Neural progenitor cell (in vitro differentiated cells): ENCODE results near the gene YIPF6. TPM values are rescaled to one million over a fixed set of nuclear protein-coding genes. Genes with fewer than 3 reads are reported as not detected.

Experiments used
- DNase-seq: peaks from one replicate; pipeline ENCODE4 v3.0.0-alpha.2; 2016; ENCODE audit warnings: low spot score
- H2AFZ ChIP-seq: fragments of 200-600 bp; sonication (generic); replicated peaks from 2 replicates; pipeline ENCODE4 v1.6.1; 2016; ENCODE audit warnings: antibody characterized with exemption
- H3F3A ChIP-seq: fragments of 200-600 bp; sonication (generic); 2 replicates; pipeline ENCODE4 v1.6.1; 2016; ENCODE audit warnings: antibody characterized with exemption, low read depth
- H3K27ac ChIP-seq: fragments of 200-600 bp; sonication (generic); 2 replicates; pipeline ENCODE4 v1.5.1; 2016; ENCODE audit warnings: mild to moderate bottlenecking
- H3K27me3 ChIP-seq: fragments of 200-600 bp; sonication (generic); 2 replicates; pipeline ENCODE4 v1.6.1; 2016; ENCODE audit warnings: mild to moderate bottlenecking, moderate library complexity
- H3K36me3 ChIP-seq: fragments of 200-600 bp; sonication (generic); 2 replicates; pipeline ENCODE4 v1.5.1; 2016
- H3K4me1 ChIP-seq: fragments of 200-600 bp; sonication (generic); 2 replicates; pipeline ENCODE4 v1.6.1; 2016; ENCODE audit warnings: mixed run types
- H3K4me2 ChIP-seq: fragments of 200-600 bp; sonication (generic); 2 replicates; pipeline ENCODE4 v1.6.1; 2016
- H3K4me3 ChIP-seq: fragments of 200-600 bp; sonication (generic); 2 replicates; pipeline ENCODE4 v1.5.1; 2016
- H3K79me2 ChIP-seq: fragments of 200-600 bp; sonication (generic); 2 replicates; pipeline ENCODE4 v1.6.1; 2016; ENCODE audit warnings: low read depth
- H3K9ac ChIP-seq: fragments of 200-600 bp; sonication (generic); 2 replicates; pipeline ENCODE4 v1.6.1; 2016
- H3K9me3 ChIP-seq: fragments of 200-600 bp; sonication (generic); 2 replicates; pipeline ENCODE4 v1.5.1; 2016; ENCODE audit warnings: low read depth
- H4K20me1 ChIP-seq: fragments of 200-600 bp; sonication (generic); 2 replicates; pipeline ENCODE4 v1.6.1; 2016; ENCODE audit warnings: low read depth
- H3K27ac Mint-ChIP-seq: 3 replicates; pipeline ENCODE4 v1.8.0; 2021; ENCODE audit warnings: mixed read lengths
- H3K27me3 Mint-ChIP-seq: 2 replicates; pipeline ENCODE4 v1.8.0; 2022; ENCODE audit warnings: low read depth, mild to moderate bottlenecking, inconsistent platforms, moderate library complexity, mixed read lengths; ENCODE audit not compliant: insufficient read depth
- H3K36me3 Mint-ChIP-seq: 3 replicates; pipeline ENCODE4 v1.8.0; 2021; ENCODE audit warnings: mixed read lengths
- H3K4me1 Mint-ChIP-seq: 3 replicates; pipeline ENCODE4 v1.8.0; 2021; ENCODE audit warnings: mixed read lengths
- H3K4me3 Mint-ChIP-seq: 3 replicates; pipeline ENCODE4 v1.8.0; 2021; ENCODE audit warnings: mild to moderate bottlenecking, moderate library complexity, mixed read lengths
- H3K9me3 Mint-ChIP-seq: 3 replicates; pipeline ENCODE4 v1.8.0; 2020; ENCODE audit warnings: mixed read lengths
- EZH2 ChIP-seq: fragments of 200-600 bp; sonication (generic); IDR thresholded peaks from 2 replicates; pipeline ENCODE4 v1.6.1; 2017; ENCODE audit warnings: antibody characterized with exemption, mild to moderate bottlenecking, moderate library complexity
- EZH2phosphoT487 ChIP-seq: fragments of 200-600 bp; sonication (generic); IDR thresholded peaks from 2 replicates; pipeline ENCODE4 v1.6.1; 2017; ENCODE audit warnings: antibody characterized with exemption
- small RNA-seq: library from RNA; depleted of rRNA; stranded (forward); fragments of <200 nt; gene quantifications from one replicate; pipeline ENCODE3, GENCODE V24; 2015
- total RNA-seq: library from RNA; depleted of rRNA; stranded (reverse); fragments of >200 nt; gene quantifications from 2 replicates; pipeline ENCODE4 v1.2.3, GENCODE V29; 2015; ENCODE audit warnings: low replicate concordance
- TF ChIP-seq, protein P1 (sequence below): fragments of 200-600 bp; sonication (generic); IDR thresholded peaks from 2 replicates; pipeline ENCODE4 v1.5.1; 2017; ENCODE audit warnings: antibody characterized with exemption, mild to moderate bottlenecking

YIPF6 gene
- total RNA-seq, 1 donor from 2014 or later, result 42.3 TPM

DNA sequence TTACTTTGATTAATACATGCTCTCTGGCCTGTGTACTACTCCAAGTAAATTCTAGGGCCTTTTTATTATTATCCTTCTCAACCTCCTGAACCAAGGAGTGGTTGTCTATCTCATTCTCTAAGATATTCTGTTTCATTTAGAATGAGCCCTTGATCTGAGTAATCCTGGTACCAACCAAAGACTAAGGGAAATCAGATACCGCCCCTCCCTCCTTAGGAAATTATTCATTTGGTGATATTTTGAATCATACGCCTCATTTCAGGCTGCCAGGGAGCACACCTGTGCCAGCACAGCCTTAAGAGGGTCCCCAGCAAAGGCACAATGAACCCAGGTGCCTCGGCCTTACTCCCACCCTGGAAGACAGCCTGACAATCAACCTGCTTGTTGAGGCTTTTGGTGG lies 75.4 kb downstream of the YIPF6 start:
- Mint-ChIP-seq H3K27ac (no peak overlapping the region), H3K9me3 (peaks cover 3% of the 10 kb centered on the region), H3K36me3 (no peaks in the 10 kb centered on the region), H3K4me1 (no peaks in the 10 kb centered on the region), H3K4me3 (no peak overlapping the region), H3K27me3 (peaks cover 4% of the 10 kb centered on the region)
- Histone ChIP-seq H3K4me3 (no peak overlapping the region), H2AFZ (no peak overlapping the region), H3K9me3 (no peaks in the 10 kb centered on the region), H3K79me2 (no peaks in the 10 kb centered on the region), H3K27me3 (no peaks in the 10 kb centered on the region), H3F3A (no peaks in the 10 kb centered on the region), H3K27ac (no peak overlapping the region), H3K36me3 (no peaks in the 10 kb centered on the region), H3K4me2 (no peak overlapping the region), H3K4me1 (no peaks in the 10 kb centered on the region), H4K20me1 (no peaks in the 10 kb centered on the region), H3K9ac (no peak overlapping the region)
- TF ChIP-seq EZH2phosphoT487 (no peak), EZH2 (no peak)
- DNase-seq, result no peak

DNA sequence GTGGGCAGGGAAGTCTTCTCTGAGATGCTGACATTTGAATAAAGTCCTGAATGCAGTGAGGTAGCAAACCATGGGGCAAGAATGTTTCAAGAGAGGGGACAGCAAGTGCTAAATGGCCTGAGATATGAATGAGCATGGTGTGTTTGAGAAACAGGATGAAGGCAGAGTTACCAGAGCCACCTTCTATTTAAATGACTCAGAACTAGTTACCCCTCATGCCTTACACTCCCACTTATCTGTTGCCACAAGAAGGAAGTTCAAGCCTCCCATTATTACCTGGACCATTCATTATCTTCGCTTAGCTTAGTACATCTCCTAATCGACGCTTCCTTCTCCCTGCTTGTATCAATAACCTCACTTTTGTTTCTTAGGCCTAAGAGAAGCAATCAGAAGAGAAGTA lies 81.0 kb downstream of the YIPF6 start:
- H2AFZ ChIP-seq, result no peak overlapping the region
- H3K9ac ChIP-seq, result no peak overlapping the region
- no peaks in the 10 kb centered on the region for H3K4me1 Mint-ChIP-seq
- no peak for DNase-seq
- H3K27ac Mint-ChIP-seq, result no peak overlapping the region
- H3F3A ChIP-seq, result no peaks in the 10 kb centered on the region
- no peak overlapping the region for H3K4me3 Mint-ChIP-seq
- no peaks in the 10 kb centered on the region for H4K20me1 ChIP-seq
- peaks cover 2% of the 10 kb centered on the region for H3K9me3 Mint-ChIP-seq
- no peaks in the 10 kb centered on the region for H3K27me3 ChIP-seq
- no peak overlapping the region for H3K4me3 ChIP-seq
- H3K36me3 Mint-ChIP-seq, result no peaks in the 10 kb centered on the region
- peaks cover 2% of the 10 kb centered on the region for H3K27me3 Mint-ChIP-seq
- no peak overlapping the region for H3K4me2 ChIP-seq
- no peaks in the 10 kb centered on the region for H3K4me1 ChIP-seq
- no peak overlapping the region for H3K27ac ChIP-seq
- TF ChIP-seq, protein P1, sequence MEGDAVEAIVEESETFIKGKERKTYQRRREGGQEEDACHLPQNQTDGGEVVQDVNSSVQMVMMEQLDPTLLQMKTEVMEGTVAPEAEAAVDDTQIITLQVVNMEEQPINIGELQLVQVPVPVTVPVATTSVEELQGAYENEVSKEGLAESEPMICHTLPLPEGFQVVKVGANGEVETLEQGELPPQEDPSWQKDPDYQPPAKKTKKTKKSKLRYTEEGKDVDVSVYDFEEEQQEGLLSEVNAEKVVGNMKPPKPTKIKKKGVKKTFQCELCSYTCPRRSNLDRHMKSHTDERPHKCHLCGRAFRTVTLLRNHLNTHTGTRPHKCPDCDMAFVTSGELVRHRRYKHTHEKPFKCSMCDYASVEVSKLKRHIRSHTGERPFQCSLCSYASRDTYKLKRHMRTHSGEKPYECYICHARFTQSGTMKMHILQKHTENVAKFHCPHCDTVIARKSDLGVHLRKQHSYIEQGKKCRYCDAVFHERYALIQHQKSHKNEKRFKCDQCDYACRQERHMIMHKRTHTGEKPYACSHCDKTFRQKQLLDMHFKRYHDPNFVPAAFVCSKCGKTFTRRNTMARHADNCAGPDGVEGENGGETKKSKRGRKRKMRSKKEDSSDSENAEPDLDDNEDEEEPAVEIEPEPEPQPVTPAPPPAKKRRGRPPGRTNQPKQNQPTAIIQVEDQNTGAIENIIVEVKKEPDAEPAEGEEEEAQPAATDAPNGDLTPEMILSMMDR, result no peak
- TF ChIP-seq EZH2 (no peak), EZH2phosphoT487 (no peak)
- peaks cover 4% of the 10 kb centered on the region for H3K9me3 ChIP-seq
- no peaks in the 10 kb centered on the region for H3K36me3 ChIP-seq
- no peaks in the 10 kb centered on the region for H3K79me2 ChIP-seq

DNA sequence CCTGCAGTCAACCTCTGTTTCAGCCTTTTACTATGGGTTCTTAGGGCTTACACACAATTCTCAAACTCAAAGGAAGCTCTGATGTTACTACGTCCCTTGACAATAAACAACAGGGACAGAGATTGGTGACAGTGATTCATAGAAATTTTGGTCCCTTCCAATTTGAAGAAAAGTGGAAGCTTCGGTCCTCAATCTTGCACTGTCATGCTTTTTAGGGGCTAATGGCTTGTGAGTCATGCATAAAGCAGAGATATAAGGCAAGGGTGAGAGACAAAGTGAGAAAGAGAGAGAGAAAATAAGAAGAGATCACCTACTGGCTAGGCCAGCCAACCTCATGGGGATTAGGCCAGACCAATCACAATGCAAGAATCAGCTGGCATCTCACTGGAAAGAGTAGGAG lies 85.4 kb downstream of the YIPF6 start:
- Histone ChIP-seq H3K79me2 (no peaks in the 10 kb centered on the region), H3K4me2 (no peak overlapping the region), H3K9ac (no peak overlapping the region), H3K27ac (no peak overlapping the region), H3K4me3 (no peak overlapping the region), H3K27me3 (no peaks in the 10 kb centered on the region), H3K4me1 (no peaks in the 10 kb centered on the region), H3K36me3 (no peaks in the 10 kb centered on the region), H4K20me1 (no peaks in the 10 kb centered on the region), H3F3A (no peaks in the 10 kb centered on the region), H2AFZ (no peak overlapping the region), H3K9me3 (peaks cover 5% of the 10 kb centered on the region)
- Mint-ChIP-seq H3K36me3 (no peaks in the 10 kb centered on the region), H3K4me3 (no peak overlapping the region), H3K4me1 (no peaks in the 10 kb centered on the region), H3K27me3 (peaks cover 2% of the 10 kb centered on the region), H3K9me3 (no peaks in the 10 kb centered on the region), H3K27ac (no peak overlapping the region)
- TF ChIP-seq EZH2phosphoT487 (no peak), EZH2 (no peak)
- TF ChIP-seq, protein P1, result no peak
- no peak for DNase-seq

Small RNA genes within 50 kb of the gene (small RNA-seq; reads per million reads assigned to genes)
- gene RNU6-245P, result not detected

Other genes with a start within 250 kb of the YIPF6 start
- 4.2 and 4.5 TPM in 2 replicates for gene OPHN1, start 65.6 kb upstream of the YIPF6 start, total RNA-seq
- 0.82 and 2.3 TPM in 2 replicates for gene STARD8, start 148.6 kb downstream of the YIPF6 start, total RNA-seq